GM06990 (cell line): Measurements from ENCODE around the gene TRIM4.
"Not testable (repeated sequence)": the region's sequence is repeated elsewhere in the genome, so short reads cannot be mapped to it uniquely, and the experiment has no call there.

ENCODE experiments used
- DNase-seq: peaks from one replicate; pipeline ENCODE4 v3.0.0-alpha.2; 2011; ENCODE audit not compliant: insufficient read length; ENCODE audit errors: extremely low read depth
- H3K27me3 ChIP-seq: replicated peaks from 2 replicates; pipeline ENCODE4 v1.6.0; 2011; ENCODE audit warnings: low read length; ENCODE audit not compliant: control insufficient read depth, insufficient read depth
- H3K36me3 ChIP-seq: 2 replicates; pipeline ENCODE4 v1.5.1; 2011; ENCODE audit warnings: low read length; ENCODE audit not compliant: control insufficient read depth, insufficient read depth
- H3K4me3 ChIP-seq: replicated peaks from 2 replicates; pipeline ENCODE4 v1.5.1; 2011; ENCODE audit warnings: low read depth, mild to moderate bottlenecking, control low read depth, low read length
- TF ChIP-seq, protein P1 (sequence below): IDR thresholded peaks from 2 replicates; pipeline ENCODE4 v1.5.1; 2011; ENCODE audit warnings: low read length, control low read depth, mild to moderate bottlenecking, inconsistent platforms; ENCODE audit not compliant: insufficient read depth, poor library complexity, severe bottlenecking

The TRIM4 gene

DNA sequence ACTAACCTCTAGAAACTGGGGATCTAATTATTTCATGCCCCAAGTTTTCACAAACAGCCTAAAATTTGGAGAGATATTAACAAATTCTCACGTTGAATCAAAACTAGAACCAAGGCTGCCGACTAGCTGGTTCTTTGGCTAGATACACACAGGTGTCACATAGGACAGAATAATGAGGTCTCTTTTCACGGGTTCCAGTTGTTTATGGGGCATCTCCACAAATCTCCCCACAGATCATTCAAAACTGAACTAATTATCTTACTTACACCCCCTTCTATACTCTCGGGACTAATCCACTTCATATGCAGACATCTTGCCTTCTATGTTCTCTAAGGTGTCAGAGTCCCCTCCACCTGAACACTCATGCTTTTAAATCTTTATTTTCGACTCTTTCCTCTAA is 26.1 kb downstream of the TRIM4 start:
- no peaks in the 10 kb centered on the region for H3K27me3 ChIP-seq
- no peak for DNase-seq
- no peak overlapping the region for H3K4me3 ChIP-seq
- TF ChIP-seq, protein P1, sequence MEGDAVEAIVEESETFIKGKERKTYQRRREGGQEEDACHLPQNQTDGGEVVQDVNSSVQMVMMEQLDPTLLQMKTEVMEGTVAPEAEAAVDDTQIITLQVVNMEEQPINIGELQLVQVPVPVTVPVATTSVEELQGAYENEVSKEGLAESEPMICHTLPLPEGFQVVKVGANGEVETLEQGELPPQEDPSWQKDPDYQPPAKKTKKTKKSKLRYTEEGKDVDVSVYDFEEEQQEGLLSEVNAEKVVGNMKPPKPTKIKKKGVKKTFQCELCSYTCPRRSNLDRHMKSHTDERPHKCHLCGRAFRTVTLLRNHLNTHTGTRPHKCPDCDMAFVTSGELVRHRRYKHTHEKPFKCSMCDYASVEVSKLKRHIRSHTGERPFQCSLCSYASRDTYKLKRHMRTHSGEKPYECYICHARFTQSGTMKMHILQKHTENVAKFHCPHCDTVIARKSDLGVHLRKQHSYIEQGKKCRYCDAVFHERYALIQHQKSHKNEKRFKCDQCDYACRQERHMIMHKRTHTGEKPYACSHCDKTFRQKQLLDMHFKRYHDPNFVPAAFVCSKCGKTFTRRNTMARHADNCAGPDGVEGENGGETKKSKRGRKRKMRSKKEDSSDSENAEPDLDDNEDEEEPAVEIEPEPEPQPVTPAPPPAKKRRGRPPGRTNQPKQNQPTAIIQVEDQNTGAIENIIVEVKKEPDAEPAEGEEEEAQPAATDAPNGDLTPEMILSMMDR = no peak
- H3K36me3 ChIP-seq = peaks cover 1% of the 10 kb centered on the region

DNA sequence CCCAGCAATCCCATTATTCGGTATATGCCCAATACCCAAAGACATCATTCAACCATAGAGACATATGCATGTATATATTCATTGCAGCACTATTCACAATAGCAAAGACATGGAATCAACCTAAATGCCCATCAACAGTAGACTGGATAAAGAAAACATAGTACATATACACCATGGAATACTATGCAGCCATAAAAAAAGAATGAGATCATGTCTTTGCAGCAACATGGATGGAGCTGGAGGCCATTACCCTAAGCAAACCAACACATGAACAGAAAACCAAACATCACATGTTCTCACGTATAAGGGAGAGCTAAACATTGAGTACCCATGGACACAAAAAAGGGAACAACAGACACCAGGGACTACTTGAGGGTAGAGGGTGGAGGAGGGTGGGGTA is 29.0 kb downstream of the TRIM4 start:
- not testable (repeated sequence) for H3K36me3 ChIP-seq, H3K4me3 ChIP-seq, H3K27me3 ChIP-seq, DNase-seq

DNA sequence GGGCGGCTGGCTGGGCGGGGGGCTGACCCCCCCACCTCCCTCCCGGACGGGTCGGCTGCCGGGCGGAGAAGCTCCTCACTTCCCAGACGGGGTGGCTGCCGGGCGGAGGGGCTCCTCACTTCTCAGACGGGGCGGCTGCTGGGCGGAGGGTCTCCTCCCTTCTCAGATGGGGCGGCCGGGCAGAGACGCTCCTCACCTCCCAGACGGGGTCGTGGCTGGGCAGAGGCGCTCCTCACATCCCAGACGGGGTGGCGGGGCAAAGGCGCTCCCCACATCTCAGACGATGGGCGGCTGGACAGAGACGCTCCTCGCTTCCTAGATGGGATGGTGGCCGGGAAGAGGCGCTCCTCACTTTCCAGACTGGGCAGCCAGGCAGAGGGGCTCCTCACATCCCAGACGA is 31.0 kb downstream of the TRIM4 start:
- not testable (repeated sequence) for H3K4me3 ChIP-seq, H3K27me3 ChIP-seq, H3K36me3 ChIP-seq, DNase-seq

DNA sequence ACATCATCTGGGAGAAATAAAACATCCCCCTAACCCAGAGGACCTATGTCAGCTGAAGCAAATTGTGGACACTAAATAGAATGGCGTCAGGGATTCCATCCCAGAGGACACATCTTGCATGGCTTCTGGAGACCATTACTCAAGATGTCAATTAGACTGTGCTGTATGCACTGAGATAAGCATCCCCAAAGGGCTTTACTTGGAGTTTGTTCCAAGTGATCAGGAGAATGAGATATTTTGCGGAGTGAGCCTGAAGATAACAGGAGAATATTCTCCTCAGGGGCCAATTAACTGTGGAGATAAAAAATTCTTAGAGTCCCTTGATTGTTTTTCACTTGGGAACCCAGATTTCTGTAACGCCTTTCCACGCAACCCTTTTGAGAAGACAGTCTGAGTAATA is 38.0 kb downstream of the TRIM4 start:
- Histone ChIP-seq H3K36me3 (no peaks in the 10 kb centered on the region), H3K4me3 (no peak overlapping the region), H3K27me3 (no peaks in the 10 kb centered on the region)
- DNase-seq = no peak
- TF ChIP-seq, protein P1 = no peak

DNA sequence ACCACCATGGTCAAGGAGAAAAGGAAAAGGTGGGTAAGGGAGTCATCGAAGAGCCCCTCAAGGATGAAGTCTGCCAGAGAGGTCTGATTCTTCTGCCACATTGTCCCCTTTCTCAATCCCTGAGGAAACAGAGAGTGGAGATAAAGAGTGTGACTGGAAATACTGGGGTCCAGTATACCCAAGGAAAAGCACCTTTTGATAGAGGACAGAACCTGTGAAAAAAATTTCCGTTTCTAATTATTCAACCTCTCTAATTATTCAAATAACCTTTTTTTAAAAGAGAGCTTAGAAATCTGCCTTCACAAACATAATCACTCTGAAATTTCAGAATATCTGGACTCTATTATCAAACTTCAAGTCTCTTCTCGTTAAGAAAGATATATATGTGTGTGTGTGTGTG is 42.4 kb downstream of the TRIM4 start, which contains the start of gene OR2AE1:
Gene OR2AE1 (minus strand): TSS at position 101 of the 400 bp plus-strand sequence. CDS start 0 bp downstream, at position 101.
- TF ChIP-seq, protein P1 = no peak
- Histone ChIP-seq H3K4me3 (no peak within 1 kb of the TSS), H3K27me3 (no peaks in the 10 kb centered on the region), H3K36me3 (no peaks in the 10 kb centered on the region)
- no peak for DNase-seq

DNA sequence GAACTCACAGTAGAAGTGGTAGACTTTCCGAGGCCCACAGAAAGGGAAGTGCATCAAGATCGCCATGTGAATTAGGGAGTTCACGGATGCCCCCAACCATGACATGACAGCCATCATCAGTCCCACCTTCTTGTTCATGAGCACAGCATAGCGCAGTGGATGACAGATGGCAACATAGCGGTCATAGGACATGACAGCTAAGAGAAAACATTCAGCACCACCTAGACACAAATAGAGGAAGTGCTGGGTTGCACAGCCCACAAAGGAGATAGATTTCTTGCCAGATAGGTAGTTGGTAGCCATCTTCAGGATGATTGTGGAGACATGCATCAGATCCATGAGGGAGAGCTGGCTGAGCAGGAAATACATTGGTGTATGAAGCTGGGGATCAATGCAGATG is 42.8 kb downstream of the TRIM4 start:
- no peak for DNase-seq
- TF ChIP-seq, protein P1 = no peak
- Histone ChIP-seq H3K4me3 (no peak overlapping the region), H3K36me3 (no peaks in the 10 kb centered on the region), H3K27me3 (no peaks in the 10 kb centered on the region)

DNA sequence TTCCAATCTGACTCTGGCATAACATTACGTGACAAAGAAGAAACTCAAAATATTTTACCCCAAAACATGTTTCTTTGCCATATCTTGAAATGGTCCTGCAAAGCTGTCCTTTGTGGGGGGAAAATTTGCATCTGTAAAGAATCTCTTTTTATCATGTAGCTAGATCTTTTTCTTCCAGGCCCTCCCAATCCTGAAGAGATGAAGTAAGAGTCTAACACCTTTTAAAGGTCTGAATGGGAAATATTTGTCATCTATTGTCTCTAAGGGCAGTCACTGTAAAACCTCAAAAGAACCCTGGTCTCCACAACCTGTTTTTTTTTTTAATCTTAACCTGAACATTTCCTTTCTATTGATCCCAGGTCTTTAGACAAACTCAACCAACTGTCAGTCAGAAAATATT is 51.1 kb downstream of the TRIM4 start:
- Histone ChIP-seq H3K4me3 (no peak overlapping the region), H3K36me3 (no peaks in the 10 kb centered on the region), H3K27me3 (no peaks in the 10 kb centered on the region)
- DNase-seq = no peak
- TF ChIP-seq, protein P1 = no peak

DNA sequence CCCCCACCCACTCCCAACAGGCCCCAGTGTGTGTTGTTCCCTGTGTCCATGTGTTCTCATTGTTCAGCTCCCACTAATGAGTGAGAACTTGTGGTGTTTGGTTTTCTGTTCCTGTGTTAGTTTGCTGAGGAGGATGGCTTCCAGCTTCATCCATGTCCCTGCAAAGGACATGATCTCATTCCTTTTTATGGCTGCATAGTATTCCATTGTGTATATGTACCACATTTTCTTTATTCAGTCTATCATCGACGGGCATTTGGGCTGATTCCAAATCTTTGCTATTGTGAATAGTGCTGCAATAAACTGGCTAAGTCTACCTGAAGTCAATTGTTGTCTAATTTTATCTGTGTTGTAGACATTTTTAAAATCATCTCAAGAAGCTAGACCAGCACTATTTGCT is 51.9 kb downstream of the TRIM4 start:
- not testable (repeated sequence) for H3K36me3 ChIP-seq, H3K27me3 ChIP-seq, H3K4me3 ChIP-seq, DNase-seq
